HG02840 (cell line): Measurements from ENCODE around the gene CHIT1.
"Not testable (repeated sequence)": the region's sequence is repeated elsewhere in the genome, so short reads cannot be mapped to it uniquely, and the experiment has no call there.

Experiments
- ATAC-seq: cut with Tn5 transposase; IDR thresholded peaks from one replicate; pipeline ENCODE4 v1.9.1; 2021; ENCODE audit warnings: mild to moderate bottlenecking, moderate library complexity, moderate number of reproducible peaks; ENCODE audit not compliant: unreplicated experiment, low FRiP score

Gene CHIT1

DNA sequence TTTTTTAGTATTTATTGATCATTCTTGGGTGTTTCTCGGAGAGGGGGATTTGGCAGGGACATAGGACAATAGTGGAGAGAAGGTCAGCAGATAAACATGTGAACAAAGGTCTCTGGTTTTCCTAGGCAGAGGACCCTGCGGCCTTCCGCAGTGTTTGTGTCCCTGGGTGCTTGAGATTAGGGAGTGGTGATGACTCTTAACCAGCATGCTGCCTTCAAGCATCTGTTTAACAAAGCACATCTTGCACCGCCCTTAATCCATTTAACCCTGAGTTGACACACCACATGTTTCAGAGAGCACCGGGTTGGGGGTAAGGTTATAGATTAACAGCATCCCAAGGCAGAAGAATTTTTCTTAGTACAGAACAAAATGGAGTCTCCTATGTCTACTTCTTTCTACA is 36.7 kb upstream of the CHIT1 start:
- ATAC-seq, result not testable (repeated sequence)

DNA sequence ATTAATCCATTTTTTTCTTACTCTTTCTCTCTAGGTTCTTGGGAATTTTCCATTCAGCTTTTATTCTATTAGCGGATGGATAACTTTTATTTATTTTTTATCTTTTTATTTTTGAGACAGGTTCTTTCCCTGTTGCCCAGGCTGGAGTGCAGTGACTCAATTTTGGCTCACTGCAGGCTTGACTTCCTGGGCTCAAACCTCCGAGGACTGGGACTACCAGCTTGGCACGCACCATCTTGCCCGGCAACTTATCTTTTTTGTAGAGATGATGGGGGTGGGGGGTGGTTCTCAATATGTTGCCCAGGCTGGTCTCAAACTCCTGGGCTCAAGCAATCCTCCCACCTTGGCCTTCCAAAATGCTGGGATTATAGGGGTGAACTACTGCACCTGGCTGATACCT is 36.1 kb upstream of the CHIT1 start:
- no peak for ATAC-seq

DNA sequence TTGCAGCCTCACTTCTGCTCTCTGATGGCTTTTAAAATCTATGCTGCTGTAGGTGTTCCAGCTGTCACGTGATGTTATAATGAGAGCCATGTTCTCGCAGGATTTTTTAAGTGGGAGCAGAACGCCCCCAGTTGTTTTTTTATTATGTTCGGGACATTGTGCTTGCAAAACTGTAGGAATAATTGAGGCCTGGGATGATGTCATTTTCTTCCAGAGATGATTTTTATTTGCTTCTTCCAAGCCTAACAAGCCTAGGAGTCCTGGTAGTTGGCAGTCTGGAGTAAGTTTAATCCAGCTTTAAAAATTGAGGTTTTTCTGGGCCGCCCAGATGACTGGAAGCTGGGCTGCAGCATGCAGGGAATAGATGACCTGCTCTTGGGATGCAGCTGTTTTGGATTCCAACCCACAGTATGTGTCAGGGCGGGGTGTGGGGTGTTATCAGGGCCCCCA is 34.6 kb upstream of the CHIT1 start:
- ATAC-seq, result no peak

DNA sequence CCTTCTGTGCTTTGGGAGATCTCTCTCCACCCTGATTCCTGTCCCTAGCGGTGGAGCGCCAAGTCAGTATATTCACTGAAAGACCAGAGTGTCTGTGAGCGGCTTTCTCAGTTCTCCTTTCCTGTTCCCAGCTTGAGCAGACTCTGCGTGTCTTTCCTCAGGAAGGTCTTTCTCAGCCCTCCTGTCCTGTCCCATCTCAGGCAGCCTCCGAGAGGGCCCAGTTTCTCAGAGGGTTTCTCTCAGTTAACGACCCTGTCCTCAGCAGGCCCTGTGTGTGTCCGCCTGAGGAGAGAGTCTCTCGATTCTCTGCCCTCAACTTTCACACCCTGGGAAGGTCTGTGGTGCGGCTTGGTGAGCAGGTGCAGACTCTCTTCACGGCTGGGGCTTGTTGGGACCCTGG is 34.0 kb upstream of the CHIT1 start:
- no peak for ATAC-seq

DNA sequence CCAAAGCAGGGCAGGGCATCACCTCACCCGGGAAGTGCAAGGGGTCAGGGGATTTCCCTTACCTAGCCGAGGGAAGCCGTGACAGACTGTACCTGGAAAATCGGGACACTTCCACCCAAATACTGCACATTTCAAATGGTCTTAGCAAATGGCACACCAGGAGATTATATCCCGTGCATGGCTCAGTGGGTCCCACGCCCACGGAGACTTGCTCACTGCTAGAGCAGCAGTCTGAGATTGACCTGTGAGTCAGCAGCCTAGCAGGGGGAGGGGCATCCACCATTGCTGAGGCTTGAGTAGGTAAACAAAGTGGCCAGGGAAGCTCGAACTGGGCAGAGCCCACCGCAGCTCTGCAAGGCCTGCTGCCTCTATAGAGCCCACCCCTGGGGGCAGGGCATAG is 27.2 kb upstream of the CHIT1 start:
- not testable (repeated sequence) for ATAC-seq

DNA sequence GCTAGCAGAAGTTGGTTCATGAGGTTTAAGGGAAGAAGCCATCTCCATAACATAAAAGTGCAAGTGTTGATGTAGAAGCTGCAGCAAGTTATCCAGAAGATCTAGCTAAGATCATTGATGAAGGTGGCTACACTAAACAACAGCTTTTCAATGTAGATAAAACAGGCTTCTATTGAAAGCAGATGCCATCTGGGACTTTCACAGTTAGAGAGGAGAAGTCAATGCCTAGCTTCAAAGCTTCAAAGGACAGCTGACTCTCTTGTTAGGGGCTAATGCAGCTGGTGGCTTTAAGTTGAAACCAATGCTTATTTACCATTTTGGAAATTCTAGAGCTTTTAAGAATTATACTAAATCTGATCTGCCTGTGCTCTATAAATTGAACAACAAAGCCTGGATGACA is 25.3 kb upstream of the CHIT1 start:
- not testable (repeated sequence) for ATAC-seq

DNA sequence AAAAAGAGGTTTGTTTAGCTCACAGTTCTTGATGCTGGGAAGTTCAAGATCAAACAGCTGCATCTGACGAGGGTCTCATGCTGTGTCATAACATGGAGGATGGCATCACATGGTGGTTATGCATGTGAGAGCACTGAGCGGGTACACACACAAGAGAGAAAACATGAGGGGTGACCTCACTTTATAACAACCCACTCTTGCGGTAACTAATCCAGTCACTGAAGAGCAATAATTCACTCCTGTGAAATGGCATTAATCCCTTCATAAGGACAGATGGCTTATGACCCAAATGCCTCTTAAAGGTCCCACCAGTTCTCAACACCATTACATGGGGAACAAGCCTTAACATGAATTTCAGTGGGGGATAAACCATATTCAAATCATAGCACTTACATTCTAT is 23.2 kb upstream of the CHIT1 start:
- ATAC-seq, result no peak

DNA sequence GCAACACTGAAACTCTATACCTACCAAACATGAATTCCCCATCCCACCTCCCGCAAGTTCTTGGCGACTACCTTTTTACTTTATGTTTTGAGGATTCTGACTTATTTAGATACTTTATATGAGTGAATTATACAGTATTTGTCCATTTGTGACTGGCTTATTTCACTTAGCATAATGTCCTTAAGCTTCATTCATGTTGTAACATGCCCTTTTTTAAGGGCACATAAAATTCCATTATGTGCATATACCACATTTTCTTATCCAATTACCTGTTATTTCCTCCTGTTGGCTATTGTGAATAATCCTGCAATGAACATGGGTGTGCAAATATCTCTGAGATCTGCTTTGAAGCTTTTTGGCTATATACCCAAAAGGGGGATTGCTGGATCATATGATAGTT is 22.0 kb upstream of the CHIT1 start:
- no peak for ATAC-seq

DNA sequence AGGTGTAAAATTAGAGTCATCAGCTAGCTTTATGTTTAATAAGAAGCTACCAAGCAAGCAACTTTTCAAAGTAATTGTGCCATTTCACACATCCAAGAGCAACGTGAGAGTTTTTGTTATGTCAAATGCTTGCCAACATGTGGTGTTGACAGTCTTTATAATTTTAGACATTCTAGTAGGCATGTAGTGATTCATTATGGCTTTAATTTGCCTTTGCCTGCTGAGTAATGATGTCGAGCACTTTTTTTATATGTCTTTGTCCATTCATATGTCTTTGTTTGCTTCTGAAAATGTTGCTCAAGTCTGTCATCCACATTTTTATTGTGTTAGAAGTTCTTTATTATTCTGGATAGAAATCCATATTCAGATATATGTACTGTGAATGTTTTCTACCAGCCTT is 21.4 kb upstream of the CHIT1 start:
- ATAC-seq, result no peak

DNA sequence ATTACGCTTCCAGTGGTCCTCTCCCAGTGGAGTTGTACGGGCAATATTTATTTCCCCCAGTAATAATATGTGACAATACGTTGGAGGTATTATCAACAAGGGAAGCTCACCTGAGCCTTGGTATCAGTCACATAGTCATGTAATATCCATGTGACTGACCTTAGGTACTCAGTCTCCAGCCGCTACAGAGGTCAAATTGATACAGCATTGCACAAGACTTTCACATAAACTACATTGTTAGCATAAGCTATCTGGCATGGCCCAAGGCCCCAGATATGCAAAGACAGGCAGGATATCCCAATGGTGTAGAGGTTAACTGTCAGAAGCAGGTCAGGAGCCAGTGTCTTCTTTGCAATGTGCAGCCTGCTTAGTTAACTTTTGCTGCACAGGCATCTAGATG is 15.3 kb upstream of the CHIT1 start:
- ATAC-seq, result no peak

DNA sequence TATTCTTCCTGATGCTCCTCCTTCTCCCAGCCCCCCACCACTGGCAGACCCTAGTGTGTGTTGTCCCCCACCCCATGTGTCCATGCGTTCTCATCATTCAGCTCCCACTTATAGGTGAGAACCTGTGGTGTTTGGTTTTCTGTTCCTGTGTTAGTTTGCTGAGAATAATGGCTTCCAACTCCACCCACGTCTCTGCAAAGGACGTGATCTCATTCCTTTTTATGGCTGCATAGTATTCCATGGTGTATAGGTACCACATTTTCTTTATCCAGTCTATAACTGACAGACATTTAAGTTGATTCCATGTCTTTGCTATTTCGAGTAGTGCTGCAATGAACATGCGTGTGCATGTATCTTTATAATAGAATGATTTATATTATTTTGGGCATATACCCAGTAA is 12.2 kb upstream of the CHIT1 start:
- ATAC-seq, result not testable (repeated sequence)

DNA sequence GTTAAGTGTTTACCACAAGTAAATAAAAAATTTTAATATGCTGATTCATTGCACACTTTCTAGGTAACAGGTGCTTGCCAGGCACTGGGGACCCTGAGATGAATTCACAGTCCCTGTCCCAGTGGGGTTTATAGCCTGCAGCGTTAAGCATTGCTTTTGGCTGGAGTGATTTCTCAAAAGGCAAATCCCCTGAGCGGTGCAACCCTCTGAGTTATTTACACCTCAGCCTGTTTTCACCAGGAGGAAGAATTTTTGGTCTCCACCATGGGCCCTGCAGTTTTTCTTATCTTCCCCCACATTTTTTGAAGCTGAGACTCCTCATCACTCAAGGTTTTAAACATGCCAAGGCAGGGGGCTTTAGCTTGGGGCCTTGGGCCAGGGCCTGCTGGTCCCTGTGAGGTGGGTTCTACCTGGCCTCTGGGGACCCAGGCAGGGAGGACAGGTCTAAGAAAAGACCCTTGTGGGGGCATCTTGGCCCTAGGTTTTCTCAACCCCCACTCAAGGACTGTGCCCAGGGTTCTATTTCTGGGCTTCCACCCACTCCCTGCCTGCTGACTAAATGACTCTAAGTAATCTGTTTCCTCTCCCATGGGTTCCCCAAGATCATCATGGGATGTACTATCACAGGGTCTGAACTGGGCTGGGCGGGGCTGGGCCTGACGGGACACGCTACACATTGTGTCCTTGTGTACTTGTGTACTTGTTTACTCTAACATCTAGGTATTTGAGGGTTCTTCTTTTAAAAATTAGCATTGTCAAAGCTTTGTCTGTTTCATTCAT is 10.2 kb upstream of the CHIT1 start:
- ATAC-seq, result no peak

DNA sequence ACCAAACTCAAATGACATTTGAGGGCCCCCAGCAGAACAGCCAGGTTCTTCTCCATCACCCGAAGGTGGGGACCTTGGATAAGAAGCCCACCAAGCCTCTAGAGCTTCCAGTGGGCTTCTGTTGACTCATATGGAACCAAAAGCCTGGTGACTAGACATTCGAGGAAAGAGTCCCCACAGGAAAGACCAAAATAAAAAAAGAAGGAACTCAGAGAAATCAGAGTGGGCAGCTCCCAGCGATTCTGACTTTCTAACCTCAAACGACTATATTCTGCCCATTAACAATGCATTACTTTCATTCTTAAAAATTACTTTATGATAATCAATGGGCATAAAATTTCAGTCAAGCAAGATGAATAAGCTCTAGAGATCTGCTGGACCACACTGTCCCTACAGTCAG is 9.6 kb upstream of the CHIT1 start:
- no peak for ATAC-seq

DNA sequence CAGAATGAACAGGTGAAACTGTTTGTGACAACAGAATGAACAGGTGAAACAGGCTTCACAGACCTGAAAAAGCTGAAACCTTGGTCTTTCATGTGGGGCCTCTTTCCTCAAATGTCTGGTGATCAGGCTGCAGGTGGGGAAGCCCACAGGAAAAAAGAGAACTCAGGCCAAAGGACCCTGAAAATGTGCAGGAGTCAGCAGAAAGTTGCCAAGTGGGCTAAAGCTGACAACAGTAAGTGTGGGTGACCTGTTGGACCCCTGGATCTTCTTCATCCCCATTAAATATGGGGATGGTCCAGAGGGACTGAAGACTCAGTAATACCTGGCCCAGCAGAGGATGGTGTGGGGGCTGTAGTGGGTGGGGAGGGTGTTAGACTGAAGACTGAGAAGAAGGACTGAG is 9.1 kb upstream of the CHIT1 start:
- ATAC-seq, result no peak

DNA sequence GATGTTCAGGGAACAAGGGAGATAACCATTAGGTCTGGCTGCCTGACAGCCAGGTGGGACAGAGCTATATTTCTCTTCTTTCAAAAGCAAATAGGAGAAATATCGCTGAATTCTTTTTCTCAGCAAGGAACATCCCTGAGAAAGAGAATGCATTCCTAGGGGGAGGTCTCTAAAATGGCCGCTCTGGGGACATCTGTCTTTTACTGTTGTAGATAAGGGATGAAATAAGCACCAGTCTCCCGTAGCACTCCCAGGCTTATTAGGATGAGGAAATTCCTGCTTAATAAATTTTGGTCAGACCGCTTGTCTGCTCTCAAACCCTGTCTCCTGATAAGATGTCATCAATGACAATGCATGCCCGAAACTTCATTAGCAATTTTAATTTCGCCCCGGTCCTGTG is 5.4 kb upstream of the CHIT1 start:
- ATAC-seq, result not testable (repeated sequence)

DNA sequence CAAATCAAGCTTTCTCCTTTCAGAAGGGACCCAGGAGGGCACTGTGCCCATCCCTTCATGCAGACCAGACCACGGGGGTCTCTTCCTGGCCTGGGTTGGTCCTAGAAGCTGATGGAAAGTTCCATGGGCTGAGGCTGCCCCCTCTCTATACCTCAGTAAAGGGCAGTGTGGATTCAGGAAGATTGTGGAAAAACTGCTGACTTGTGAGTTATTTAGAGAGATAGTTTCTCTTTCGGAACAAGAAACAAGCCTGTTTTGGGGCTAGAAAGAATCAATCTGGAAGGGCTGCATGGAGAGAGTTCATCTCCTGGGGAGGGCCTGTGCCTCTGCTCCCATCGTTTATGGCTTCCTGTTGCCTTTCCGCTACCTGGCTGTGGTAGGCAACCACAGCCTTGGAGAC is 803 bp downstream of the CHIT1 start:
- no peak for ATAC-seq

DNA sequence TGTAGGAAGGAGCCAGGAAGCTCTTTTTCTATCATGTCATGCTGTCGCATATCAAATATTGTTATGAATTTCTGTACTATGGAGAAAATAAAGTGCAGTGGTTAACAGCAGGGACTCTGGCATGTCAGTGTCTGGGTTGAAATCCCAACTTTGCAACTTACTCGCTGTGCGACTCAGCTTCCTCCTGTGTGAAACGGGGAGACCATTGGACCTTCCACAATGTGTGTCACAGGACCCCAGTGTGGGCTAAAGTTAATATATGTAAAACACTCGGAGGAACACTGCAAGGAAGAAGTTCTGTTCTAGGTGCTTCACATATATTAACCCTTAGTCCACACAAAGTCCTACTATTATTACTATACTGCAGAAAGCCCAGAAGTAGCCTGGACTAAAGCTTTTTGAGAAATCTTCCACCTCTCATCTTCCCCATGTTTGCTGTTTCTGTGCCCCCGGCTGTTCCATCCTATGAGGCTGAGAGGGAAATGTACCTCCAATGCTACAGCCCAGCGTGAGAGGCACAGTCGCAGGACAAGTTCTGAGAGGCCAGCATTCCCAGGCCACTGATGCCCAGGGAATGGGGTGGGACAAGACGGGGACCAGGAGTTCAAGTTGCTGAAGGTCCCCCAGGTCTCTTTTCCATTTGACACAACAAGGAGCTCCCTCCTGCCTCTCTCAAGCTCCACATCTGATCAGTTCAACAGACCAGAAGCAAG is 1.9 kb downstream of the CHIT1 start:
- no peak for ATAC-seq

DNA sequence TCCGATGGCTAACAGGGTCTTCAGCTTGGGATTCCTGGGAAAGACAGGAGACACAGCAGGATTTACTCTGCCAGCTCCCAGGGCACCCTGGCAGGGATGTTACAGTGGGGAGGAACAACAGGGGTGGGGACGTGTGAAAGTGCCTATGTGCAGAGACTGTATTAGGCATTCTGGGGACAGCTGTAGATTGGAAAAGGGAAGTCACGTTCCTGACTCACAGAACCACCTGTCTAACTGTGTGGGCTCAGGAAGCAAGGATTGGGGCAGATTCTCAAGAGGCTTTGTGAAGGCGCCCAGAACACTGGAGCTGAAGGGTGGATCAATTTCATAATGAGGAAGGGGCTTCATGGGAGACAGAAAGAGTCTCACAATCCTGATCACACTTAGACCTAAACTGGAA is 4.4 kb downstream of the CHIT1 start:
- no peak for ATAC-seq

DNA sequence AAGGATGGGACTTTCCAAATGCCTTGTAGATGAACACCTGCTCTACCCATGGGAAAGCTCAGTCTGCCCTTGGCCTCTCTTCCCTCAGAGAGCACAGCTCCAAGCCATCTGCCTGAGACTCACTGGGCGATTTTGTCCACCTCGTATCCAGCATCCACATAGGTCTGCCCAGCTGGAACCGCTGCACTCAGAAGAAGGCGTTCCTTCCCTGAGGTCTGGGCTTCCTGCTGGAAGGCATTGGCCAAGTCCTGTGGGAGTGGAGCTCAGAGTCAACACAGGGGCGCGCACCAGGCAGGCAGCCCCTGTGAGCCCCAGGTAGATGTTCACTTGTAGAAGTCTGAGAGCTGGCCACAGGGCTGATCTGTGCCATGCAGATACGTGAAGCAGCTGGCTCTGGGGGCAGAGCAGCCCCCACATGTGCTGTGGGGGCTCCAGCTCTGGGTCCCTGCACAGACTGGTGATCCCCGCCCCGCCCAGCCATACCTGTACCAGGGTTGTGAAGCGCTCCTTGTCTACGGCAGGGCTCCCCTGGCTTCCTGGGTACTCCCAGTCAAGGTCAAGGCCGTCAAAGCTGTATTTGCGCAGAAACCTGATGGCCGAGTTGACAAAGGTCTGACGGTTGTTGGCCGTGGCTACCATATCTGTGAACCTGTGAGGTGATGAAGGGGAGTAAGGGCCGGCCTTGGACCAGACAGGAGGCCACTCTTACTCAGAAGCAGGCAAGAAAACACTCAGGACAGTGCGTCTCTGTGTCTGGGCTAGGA is 6.3 kb downstream of the CHIT1 start:
- ATAC-seq, result no peak

DNA sequence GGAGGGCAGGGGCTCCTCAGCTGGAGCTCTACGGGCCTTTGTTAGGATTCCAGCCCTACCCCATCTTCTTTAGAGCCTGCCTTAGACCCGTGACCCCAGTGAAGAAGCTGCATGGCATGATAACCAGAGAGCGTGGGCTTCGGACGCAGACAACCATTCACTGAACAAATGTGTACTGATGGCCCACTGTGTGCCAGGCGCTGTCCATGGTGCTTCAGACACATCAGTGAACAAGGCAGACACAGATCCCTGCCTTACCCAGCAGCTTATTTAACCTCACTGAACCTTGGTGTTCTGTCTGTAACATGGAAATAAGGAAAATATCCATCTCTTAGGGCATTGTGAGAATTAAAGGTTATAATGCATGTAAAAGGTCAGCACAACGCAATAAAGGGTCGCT is 9.5 kb downstream of the CHIT1 start:
- no peak for ATAC-seq

DNA sequence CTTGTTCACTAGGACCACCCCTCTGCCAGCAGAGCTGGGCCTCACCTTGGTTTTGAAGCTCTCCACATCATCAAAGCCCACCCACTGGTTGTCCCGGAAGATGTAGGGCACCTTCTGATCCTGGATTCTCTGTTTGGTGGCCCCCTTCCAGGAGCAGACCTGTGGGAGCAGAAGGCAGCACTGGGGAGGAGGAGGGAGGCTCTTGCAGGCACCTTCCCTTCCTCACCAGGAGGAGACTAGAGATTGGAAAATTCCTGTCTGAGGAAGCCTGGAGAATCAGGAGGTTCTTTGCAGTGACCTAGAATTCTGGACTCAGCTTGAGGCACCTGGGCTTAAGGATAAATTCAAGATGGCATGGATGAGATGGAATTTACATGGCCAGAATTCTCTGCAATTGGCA is 10.3 kb downstream of the CHIT1 start:
- ATAC-seq, result no peak
